Measurements from ENCODE around the gene CEBPZOS.

Gene CEBPZOS

GRCh38 chr2:37196320-37197195, at the start of gene CEBPZOS:
CEBPZOS (plus strand) TSS chr2:37196496; CDS start chr2:37199705, 3,209 bp downstream.
- DNase-seq, result peak; percentile 83

- no peak for DNase-seq
These were observed 48.0 kb upstream of the CEBPZOS start for GRCh38 chr2:37148325-37148724.

GRCh38 chr2:37149626-37150322, 46.5 kb upstream of the CEBPZOS start:
- no peak for DNase-seq

- DNase-seq, result no peak
These were observed 43.1 kb upstream of the CEBPZOS start for GRCh38 chr2:37153224-37153623.

- DNase-seq, result no peak
These were observed 41.5 kb upstream of the CEBPZOS start for GRCh38 chr2:37154785-37155184.

GRCh38 chr2:37156071-37156856, 40.0 kb upstream of the CEBPZOS start:
- no peak for DNase-seq

- DNase-seq, result peak; percentile 77
These were observed 39.2 kb upstream of the CEBPZOS start, which contains the start of gene EIF2AK2 for GRCh38 chr2:37156857-37157714. EIF2AK2 (minus strand) TSS chr2:37156980; CDS start chr2:37147806, 9,174 bp downstream.

GRCh38 chr2:37164757-37165156, 31.5 kb upstream of the CEBPZOS start:
- DNase-seq, result no peak

- no peak for DNase-seq
These were observed 28.6 kb upstream of the CEBPZOS start for GRCh38 chr2:37167636-37168180.

- no peak for DNase-seq
These were observed 27.9 kb upstream of the CEBPZOS start for GRCh38 chr2:37168217-37168981.

GRCh38 chr2:37171624-37171950, 24.7 kb upstream of the CEBPZOS start:
- no peak for DNase-seq

GRCh38 chr2:37173741-37174140, 22.6 kb upstream of the CEBPZOS start:
- DNase-seq, result no peak

GRCh38 chr2:37180006-37180639, 16.2 kb upstream of the CEBPZOS start:
- no peak for DNase-seq

GRCh38 chr2:37180640-37181039, 15.7 kb upstream of the CEBPZOS start:
- no peak for DNase-seq

GRCh38 chr2:37181726-37182684, 14.3 kb upstream of the CEBPZOS start:
- no peak for DNase-seq

- DNase-seq, result no peak
These were observed 7.7 kb upstream of the CEBPZOS start, which contains the start of gene SULT6B1 for GRCh38 chr2:37188570-37188969. SULT6B1 (minus strand) TSS chr2:37188670; CDS start chr2:37188640, 30 bp downstream.

GRCh38 chr2:37189452-37190153, 6.7 kb upstream of the CEBPZOS start:
- no peak for DNase-seq

- DNase-seq, result no peak
These were observed 6.0 kb upstream of the CEBPZOS start for GRCh38 chr2:37190290-37190689.

GRCh38 chr2:37191253-37191652, 5.0 kb upstream of the CEBPZOS start:
- no peak for DNase-seq

All from activated effector memory CD4-positive, alpha-beta T cell treated with Interleukin-2 at 50 U/mL for 16 hours (primary cell).